AG04450 (cell line): Measurements from ENCODE around the gene PLLP. TPM values are rescaled to one million over a fixed set of nuclear protein-coding genes. Genes with fewer than 3 reads are reported as not detected.

Source experiments
- CTCF ChIA-PET: fragments of 300-600, 350-600 bp; formaldehyde crosslinking; extraction: SDS; loops from one replicate; lab custom pipeline; 2022; ENCODE audit warnings: antibody characterized with exemption, inconsistent platforms; lab: Charles Lee
- POLR2A ChIA-PET: fragments of 350-600 bp; formaldehyde crosslinking; extraction: SDS; loops from one replicate; lab custom pipeline; 2021; ENCODE audit warnings: antibody characterized with exemption, inconsistent platforms; lab: Yijun Ruan, JAX
- DNase-seq: peaks from one replicate; pipeline ENCODE4 v3.0.0-alpha.2; 2011; ENCODE audit warnings: low read depth, low spot score
- H3K27ac ChIP-seq: one replicate; pipeline ENCODE4 v1.5.1; 2012; ENCODE audit warnings: low read depth, low read length, control low read depth
- H3K27me3 ChIP-seq: one replicate; pipeline ENCODE4 v1.6.0; 2012; ENCODE audit warnings: low read length; ENCODE audit not compliant: control insufficient read depth, insufficient read depth
- H3K4me3 ChIP-seq: 2 replicates; pipeline ENCODE4 v1.5.1; 2011; ENCODE audit warnings: mild to moderate bottlenecking, low read depth, low read length, control low read depth
- H3K9me3 ChIP-seq: 2 replicates; pipeline ENCODE4 v1.5.1; 2012; ENCODE audit warnings: low read length; ENCODE audit not compliant: control insufficient read depth, insufficient read depth
- CTCF ChIP-seq: IDR thresholded peaks from 2 replicates; pipeline ENCODE4 v1.5.1; 2011; ENCODE audit warnings: low read depth, low read length, control low read depth, inconsistent platforms
- polyA plus RNA-seq: library from polyadenylated mRNA; depleted of rRNA; stranded (reverse); fragments of >200 nt; gene quantifications from 2 replicates; pipeline ENCODE4 v1.2.3, GENCODE V29; 2011

PLLP gene
- polyA plus RNA-seq, 1 experiment = 0.10 TPM

GRCh38 chr16:57299719-57300386 is 15.4 kb upstream of the PLLP start:
- H3K27ac ChIP-seq = peak overlapping the region; percentile 78
- H3K4me3 ChIP-seq = peak overlapping the region; percentile 65
- H3K27me3 ChIP-seq = peaks cover 17% of the 10 kb centered on the region
- H3K9me3 ChIP-seq = no peaks in the 10 kb centered on the region
- DNase-seq = peak; percentile 93
- POLR2A ChIA-PET = interaction anchor here (0.5 to 1.7 kb wide), 4 partner anchors 26 to 147 kb away, joined by 3 to 5 read pairs (median 4); partner anchors contain the start of genes ARL2BP, CIAPIN1 and COQ9
- CTCF ChIA-PET = interaction anchor here (0.6 to 8.8 kb wide), 18 partner anchors 9 to 290 kb away, joined by 3 to 286 read pairs (median 4); partner anchors contain the start of gene PSME3IP1
- no peak for TF ChIP-seq CTCF

DNA sequence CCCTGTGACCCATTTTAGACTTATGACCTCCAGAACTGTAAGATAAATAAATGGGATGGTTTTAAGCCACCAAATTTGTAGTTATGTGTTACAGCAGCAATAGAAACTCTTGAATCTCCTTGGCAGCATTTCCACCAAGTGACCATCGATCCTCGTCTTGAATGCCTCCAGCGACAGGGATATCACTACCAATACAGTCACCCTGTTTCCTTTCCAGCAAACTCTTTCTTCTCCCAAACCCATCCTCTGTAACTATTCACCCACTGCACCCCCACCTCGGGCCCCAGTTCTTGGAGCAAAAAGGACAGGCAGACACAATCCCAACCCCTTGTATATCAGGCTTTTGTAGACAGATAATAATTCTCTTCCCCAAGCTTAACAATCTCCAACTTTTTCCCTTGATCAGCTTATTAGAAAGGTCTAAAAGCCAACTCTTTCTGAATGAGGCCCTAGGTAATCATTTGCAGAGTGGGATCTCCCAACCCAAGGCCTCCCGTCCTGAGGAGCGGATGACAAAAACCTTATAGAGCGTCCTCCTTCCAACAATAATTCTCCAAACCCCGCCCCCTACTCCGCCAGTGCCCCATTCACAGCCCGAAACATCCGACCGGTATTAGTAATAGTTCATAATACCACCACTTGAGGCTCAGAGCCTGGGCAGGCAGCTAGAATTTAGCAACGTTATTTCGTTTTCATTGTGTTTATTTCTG is 14.7 kb upstream of the PLLP start:
- H3K27me3 ChIP-seq = peaks cover 15% of the 10 kb centered on the region
- DNase-seq = peak; percentile 20
- ChIA-PET POLR2A (interaction anchor here (1.7 kb wide), 1 partner anchor 148 kb away, joined by 3 read pairs; the partner anchor contains the start of genes CIAPIN1 and COQ9), CTCF (interaction anchor here (0.6 to 8.8 kb wide), 6 partner anchors 9 to 221 kb away, joined by 4 to 286 read pairs (median 4); partner anchors contain the start of gene POLR2C)
- peak overlapping the region; percentile 65 for H3K4me3 ChIP-seq
- H3K27ac ChIP-seq = peak overlapping the region; percentile 78
- TF ChIP-seq CTCF = peak; percentile 31; the same call in 1 of the 2 replicates
- H3K9me3 ChIP-seq = no peaks in the 10 kb centered on the region

GRCh38 chr16:57297856-57298255 is 13.4 kb upstream of the PLLP start:
- no peak for DNase-seq
- TF ChIP-seq CTCF = no peak
- H3K27ac ChIP-seq = no peak overlapping the region
- CTCF ChIA-PET = no interaction called here
- peaks cover 4% of the 10 kb centered on the region for H3K27me3 ChIP-seq
- H3K9me3 ChIP-seq = no peaks in the 10 kb centered on the region
- H3K4me3 ChIP-seq = no peak overlapping the region
- POLR2A ChIA-PET = no interaction called here

DNA sequence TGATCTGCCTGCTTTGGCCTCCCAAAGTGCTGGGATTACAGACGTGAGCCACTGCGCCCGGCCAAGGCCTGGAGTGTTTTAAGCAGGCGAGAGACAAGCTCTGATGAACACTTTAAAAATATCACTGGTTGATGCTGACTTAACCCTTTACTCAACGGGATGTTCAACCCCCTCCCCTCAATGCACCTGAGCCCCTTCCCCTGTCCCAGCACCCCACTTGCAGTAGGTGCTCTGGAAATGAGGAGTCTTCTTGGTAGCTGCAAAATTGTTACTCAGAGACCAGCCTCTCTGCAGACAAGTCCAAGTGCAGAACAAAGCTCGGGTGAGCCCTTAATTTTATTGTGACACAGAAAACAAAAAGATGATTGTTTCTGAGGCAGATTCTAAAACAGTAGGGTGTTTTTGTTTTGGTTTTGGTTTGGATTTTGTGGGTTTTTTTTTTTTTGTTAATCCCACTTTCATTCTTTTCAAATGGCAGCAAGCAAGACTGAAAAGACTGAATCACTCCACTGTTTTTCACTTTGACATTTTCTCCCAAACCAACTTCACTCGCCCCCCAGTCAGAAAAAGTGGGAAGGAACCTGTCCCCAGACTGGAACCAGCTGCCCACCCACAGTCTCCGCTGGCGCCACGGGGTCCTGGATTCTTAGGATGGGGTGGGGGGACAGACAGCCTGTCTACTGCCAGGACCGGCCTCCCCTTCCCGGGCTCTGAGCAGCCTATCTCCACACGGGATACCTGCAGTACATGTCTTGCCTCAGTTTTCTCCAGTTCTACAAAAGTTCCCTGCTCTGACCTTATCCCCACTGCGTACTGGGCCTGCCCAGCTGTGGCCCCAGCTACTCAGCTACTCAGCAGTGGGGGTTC is 5.2 kb upstream of the PLLP start:
- Histone ChIP-seq H3K27ac (no peak overlapping the region), H3K4me3 (no peak overlapping the region), H3K27me3 (peaks cover 12% of the 10 kb centered on the region), H3K9me3 (no peaks in the 10 kb centered on the region; the same call in 1 of the 2 replicates)
- CTCF ChIA-PET = interaction anchor here (2.1 to 2.9 kb wide), 2 partner anchors 10 to 128 kb away, joined by 5 to 16 read pairs; no protein-coding TSS in a partner anchor
- no peak for DNase-seq
- TF ChIP-seq CTCF = no peak
- POLR2A ChIA-PET = interaction anchor here (0.7 kb wide), 1 partner anchor 136 kb away, joined by 7 read pairs; no protein-coding TSS in a partner anchor
